ENCODE data around the gene MTCL1. TPM values are rescaled to one million over a fixed set of nuclear protein-coding genes. Genes with fewer than 3 reads are reported as not detected.

Gene MTCL1
- total and polyA plus RNA-seq, 7 experiments from 2014 or later = 0.17 to 0.81 (median 0.61) TPM; not detected in 4

GRCh38 chr18:8685914-8686216, 19.5 kb upstream of the MTCL1 start:
- POLR2A ChIA-PET = no interaction called here
- no peaks in the 10 kb centered on the region for H3K27me3 ChIP-seq (ENCODE audit: control insufficient read depth in 2 of 2, insufficient read depth in 2 of 2, low read length in 2 of 2)
- H3K4me3 ChIP-seq (ENCODE audit: low read length) = no peak overlapping the region
- Mint-ChIP-seq H3K36me3 (no peaks in the 10 kb centered on the region), H3K27ac (no peak overlapping the region), H3K9me3 (no peaks in the 10 kb centered on the region), H3K4me3 (no peak overlapping the region), H3K4me1 (peaks cover 0 to 4% (median 0%) of the 10 kb centered on the region in 7 donors), H3K27me3 (peaks cover 0 to 9% (median 2%) of the 10 kb centered on the region in 5 donors)
- no peaks in the 10 kb centered on the region for H3K36me3 ChIP-seq (ENCODE audit: control insufficient read depth in 2 of 3, insufficient read depth in 3 of 3, low read length in 3 of 3)
- ATAC-seq (no peak), DNase-seq (no peak)
- intact Hi-C loops (cut with micrococcal nuclease) = no loop called here
- no peaks in the 10 kb centered on the region for H3K9me3 ChIP-seq (ENCODE audit: control insufficient read depth in 2 of 3, low read length in 3 of 3)
- H3K27ac ChIP-seq (ENCODE audit: low read depth, low read length) = no peak overlapping the region
- no peaks in the 10 kb centered on the region for H3K4me1 ChIP-seq (ENCODE audit: control insufficient read depth in 2 of 2, insufficient read depth in 2 of 2, low read length in 2 of 2)
- CTCF ChIA-PET = no interaction called here

- Mint-ChIP-seq H3K27me3 (peaks cover 0 to 9% (median 2%) of the 10 kb centered on the region in 5 donors), H3K9me3 (no peaks in the 10 kb centered on the region), H3K4me3 (no peak overlapping the region), H3K36me3 (no peaks in the 10 kb centered on the region), H3K4me1 (no peaks in the 10 kb centered on the region), H3K27ac (no peak overlapping the region)
- Histone ChIP-seq H3K4me3 (ENCODE audit: low read length) (no peak overlapping the region), H3K9me3 (ENCODE audit: control insufficient read depth in 2 of 3, low read length in 3 of 3) (no peaks in the 10 kb centered on the region), H3K4me1 (ENCODE audit: control insufficient read depth in 2 of 2, insufficient read depth in 2 of 2, low read length in 2 of 2) (no peaks in the 10 kb centered on the region), H3K36me3 (ENCODE audit: control insufficient read depth in 2 of 3, insufficient read depth in 3 of 3, low read length in 3 of 3) (no peaks in the 10 kb centered on the region), H3K27ac (ENCODE audit: low read depth, low read length) (no peak overlapping the region), H3K27me3 (ENCODE audit: control insufficient read depth in 2 of 2, insufficient read depth in 2 of 2, low read length in 2 of 2) (no peaks in the 10 kb centered on the region)
- intact Hi-C loops (cut with micrococcal nuclease) = no loop called here
- CTCF ChIA-PET = no interaction called here
- ATAC-seq (no peak), DNase-seq (no peak)
- POLR2A ChIA-PET = no interaction called here
These were observed 18.7 kb upstream of the MTCL1 start for GRCh38 chr18:8686611-8687010.

- Mint-ChIP-seq H3K36me3 (no peaks in the 10 kb centered on the region), H3K27me3 (peaks cover 0 to 9% (median 2%) of the 10 kb centered on the region in 5 donors), H3K4me3 (no peak overlapping the region), H3K27ac (no peak overlapping the region), H3K9me3 (no peaks in the 10 kb centered on the region), H3K4me1 (no peaks in the 10 kb centered on the region)
- DNase-seq (no peak), ATAC-seq (no peak)
- Histone ChIP-seq H3K36me3 (ENCODE audit: control insufficient read depth in 2 of 3, insufficient read depth in 3 of 3, low read length in 3 of 3) (no peaks in the 10 kb centered on the region), H3K9me3 (ENCODE audit: control insufficient read depth in 2 of 3, low read length in 3 of 3) (no peaks in the 10 kb centered on the region), H3K27me3 (ENCODE audit: control insufficient read depth in 2 of 2, insufficient read depth in 2 of 2, low read length in 2 of 2) (no peaks in the 10 kb centered on the region), H3K27ac (ENCODE audit: low read depth, low read length) (no peak overlapping the region), H3K4me3 (ENCODE audit: low read length) (no peak overlapping the region), H3K4me1 (ENCODE audit: control insufficient read depth in 2 of 2, insufficient read depth in 2 of 2, low read length in 2 of 2) (no peaks in the 10 kb centered on the region)
- intact Hi-C loops (cut with micrococcal nuclease) = no loop called here
- POLR2A ChIA-PET = interaction anchor here (0.7 kb wide), 1 partner anchor 874 kb away, joined by 4 read pairs; no protein-coding TSS in a partner anchor
- CTCF ChIA-PET = no interaction called here
These were observed 17.0 kb upstream of the MTCL1 start for GRCh38 chr18:8688216-8688800.

- Mint-ChIP-seq H3K9me3 (no peaks in the 10 kb centered on the region), H3K4me1 (no peaks in the 10 kb centered on the region), H3K27me3 (peaks cover 0 to 9% (median 2%) of the 10 kb centered on the region in 5 donors), H3K27ac (no peak overlapping the region), H3K4me3 (no peak overlapping the region), H3K36me3 (no peaks in the 10 kb centered on the region)
- intact Hi-C loops (cut with micrococcal nuclease) = no loop called here
- ATAC-seq (no peak), DNase-seq (no peak)
- H3K27me3 ChIP-seq (ENCODE audit: control insufficient read depth in 2 of 2, insufficient read depth in 2 of 2, low read length in 2 of 2) = no peaks in the 10 kb centered on the region
- no peak overlapping the region for H3K27ac ChIP-seq (ENCODE audit: low read depth, low read length)
- H3K9me3 ChIP-seq (ENCODE audit: control insufficient read depth in 2 of 3, low read length in 3 of 3) = no peaks in the 10 kb centered on the region
- ChIA-PET CTCF (no interaction called here), POLR2A (interaction anchor here (0.7 kb wide), 1 partner anchor 874 kb away, joined by 4 read pairs; no protein-coding TSS in a partner anchor)
- no peaks in the 10 kb centered on the region for H3K36me3 ChIP-seq (ENCODE audit: control insufficient read depth in 2 of 3, insufficient read depth in 3 of 3, low read length in 3 of 3)
- H3K4me3 ChIP-seq (ENCODE audit: low read length) = no peak overlapping the region
- no peaks in the 10 kb centered on the region for H3K4me1 ChIP-seq (ENCODE audit: control insufficient read depth in 2 of 2, insufficient read depth in 2 of 2, low read length in 2 of 2)
These were observed 16.5 kb upstream of the MTCL1 start for GRCh38 chr18:8688816-8689215.

- no peaks in the 10 kb centered on the region for H3K36me3 ChIP-seq (ENCODE audit: control insufficient read depth in 2 of 3, insufficient read depth in 3 of 3, low read length in 3 of 3)
- H3K4me1 ChIP-seq (ENCODE audit: control insufficient read depth in 2 of 2, insufficient read depth in 2 of 2, low read length in 2 of 2) = no peaks in the 10 kb centered on the region
- no peak overlapping the region for H3K4me3 Mint-ChIP-seq
- H3K9me3 Mint-ChIP-seq = no peaks in the 10 kb centered on the region
- ChIA-PET POLR2A (no interaction called here), CTCF (no interaction called here)
- H3K4me1 Mint-ChIP-seq = no peaks in the 10 kb centered on the region
- no peaks in the 10 kb centered on the region for H3K27me3 ChIP-seq (ENCODE audit: control insufficient read depth in 2 of 2, insufficient read depth in 2 of 2, low read length in 2 of 2)
- no peaks in the 10 kb centered on the region for H3K9me3 ChIP-seq (ENCODE audit: control insufficient read depth in 2 of 3, low read length in 3 of 3)
- ATAC-seq = no peak
- no peak overlapping the region for H3K27ac ChIP-seq (ENCODE audit: low read depth, low read length)
- no peak overlapping the region for H3K27ac Mint-ChIP-seq
- intact Hi-C loops (cut with micrococcal nuclease) = no loop called here
- peaks cover 0 to 9% (median 2%) of the 10 kb centered on the region in 5 donors for H3K27me3 Mint-ChIP-seq
- no peak overlapping the region for H3K4me3 ChIP-seq (ENCODE audit: low read length)
- H3K36me3 Mint-ChIP-seq = no peaks in the 10 kb centered on the region
- no peak for DNase-seq
These were observed 15.8 kb upstream of the MTCL1 start for GRCh38 chr18:8689517-8689916.

GRCh38 chr18:8694891-8695290, 10.5 kb upstream of the MTCL1 start:
- Mint-ChIP-seq H3K27ac (no peak overlapping the region), H3K4me3 (no peak overlapping the region), H3K27me3 (peaks cover 4 to 19% (median 14%) of the 10 kb centered on the region in 5 donors), H3K36me3 (no peaks in the 10 kb centered on the region), H3K4me1 (no peaks in the 10 kb centered on the region), H3K9me3 (no peaks in the 10 kb centered on the region)
- no peak for ATAC-seq
- DNase-seq = no peak
- POLR2A ChIA-PET = no interaction called here
- Histone ChIP-seq H3K36me3 (ENCODE audit: control insufficient read depth in 2 of 3, insufficient read depth in 3 of 3, low read length in 3 of 3) (no peaks in the 10 kb centered on the region), H3K27ac (ENCODE audit: low read depth, low read length) (no peak overlapping the region), H3K9me3 (ENCODE audit: control insufficient read depth in 2 of 3, low read length in 3 of 3) (no peaks in the 10 kb centered on the region), H3K4me3 (ENCODE audit: low read length) (no peak overlapping the region), H3K27me3 (ENCODE audit: control insufficient read depth in 2 of 2, insufficient read depth in 2 of 2, low read length in 2 of 2) (no peaks in the 10 kb centered on the region), H3K4me1 (ENCODE audit: control insufficient read depth in 2 of 2, insufficient read depth in 2 of 2, low read length in 2 of 2) (no peaks in the 10 kb centered on the region)
- intact Hi-C loops (cut with micrococcal nuclease) = no loop called here
- CTCF ChIA-PET = interaction anchor here (1.3 to 2.3 kb wide), 2 partner anchors 10 to 293 kb away, joined by 4 to 43 read pairs; no protein-coding TSS in a partner anchor

GRCh38 chr18:8695932-8696517, 9.3 kb upstream of the MTCL1 start:
- H3K9me3 ChIP-seq (ENCODE audit: control insufficient read depth in 2 of 3, low read length in 3 of 3) = no peaks in the 10 kb centered on the region
- ChIA-PET CTCF (interaction anchor here (0.7 to 2.3 kb wide), 9 partner anchors 11 to 297 kb away, joined by 3 to 43 read pairs (median 5); no protein-coding TSS in a partner anchor), POLR2A (no interaction called here)
- Mint-ChIP-seq H3K9me3 (no peaks in the 10 kb centered on the region), H3K27me3 (peaks cover 8 to 22% (median 18%) of the 10 kb centered on the region in 5 donors), H3K4me3 (no peak overlapping the region), H3K36me3 (no peaks in the 10 kb centered on the region), H3K4me1 (no peaks in the 10 kb centered on the region), H3K27ac (no peak overlapping the region)
- H3K27me3 ChIP-seq (ENCODE audit: control insufficient read depth in 2 of 2, insufficient read depth in 2 of 2, low read length in 2 of 2) = no peaks in the 10 kb centered on the region
- no peak overlapping the region for H3K27ac ChIP-seq (ENCODE audit: low read depth, low read length)
- H3K4me1 ChIP-seq (ENCODE audit: control insufficient read depth in 2 of 2, insufficient read depth in 2 of 2, low read length in 2 of 2) = no peaks in the 10 kb centered on the region
- no peaks in the 10 kb centered on the region for H3K36me3 ChIP-seq (ENCODE audit: control insufficient read depth in 2 of 3, insufficient read depth in 3 of 3, low read length in 3 of 3)
- ATAC-seq (no peak), DNase-seq (no peak)
- no peak overlapping the region for H3K4me3 ChIP-seq (ENCODE audit: low read length)
- intact Hi-C loops (cut with micrococcal nuclease) = loop anchor here (1.0 to 2.0 kb wide), 5 partner anchors 8 to 821 kb away; no protein-coding TSS in a partner anchor

Measured in naive thymus-derived CD4-positive, alpha-beta T cell (primary cell).